Kidney epithelial cell (primary cell): ENCODE measurements around the gene PKP4. TPM values are rescaled to one million over a fixed set of nuclear protein-coding genes. Genes with fewer than 3 reads are reported as not detected.

Source experiments
- DNase-seq: peaks from one replicate; pipeline ENCODE4 v3.0.0-alpha.2; 2010; ENCODE audit warnings: low read depth
- H3K27me3 ChIP-seq: 2 replicates; pipeline ENCODE4 v1.6.0; 2011; ENCODE audit warnings: low read length; ENCODE audit not compliant: control insufficient read depth, insufficient read depth
- H3K36me3 ChIP-seq: 2 replicates; pipeline ENCODE4 v1.5.1; 2011; ENCODE audit warnings: low read length; ENCODE audit not compliant: control insufficient read depth, insufficient read depth
- H3K4me3 ChIP-seq: 2 replicates; pipeline ENCODE4 v1.5.1; 2011; ENCODE audit warnings: low read depth, mild to moderate bottlenecking, control low read depth, low read length
- CTCF ChIP-seq: IDR thresholded peaks from 2 replicates; pipeline ENCODE4 v1.5.1; 2011; ENCODE audit warnings: mild to moderate bottlenecking, moderate library complexity, low read length, control low read depth, inconsistent platforms; ENCODE audit not compliant: insufficient read depth, poor library complexity, severe bottlenecking
- total RNA-seq: library from RNA; depleted of rRNA; stranded (reverse); fragments of >200 nt; gene quantifications from 2 replicates; pipeline ENCODE4 v1.2.3, GENCODE V29; 2015

PKP4 gene
- total RNA-seq, 1 donor from 2014 or later, result 29.4 TPM

- H3K27me3 ChIP-seq, result no peaks in the 10 kb centered on the region
- TF ChIP-seq CTCF, result no peak
- no peak for DNase-seq
- H3K36me3 ChIP-seq, result no peaks in the 10 kb centered on the region
- H3K4me3 ChIP-seq, result no peak overlapping the region
Measured at GRCh38 chr2:158586491-158586890, 129.7 kb downstream of the PKP4 start.

- no peaks in the 10 kb centered on the region for H3K27me3 ChIP-seq
- no peak overlapping the region for H3K4me3 ChIP-seq
- H3K36me3 ChIP-seq, result no peaks in the 10 kb centered on the region
- no peak for DNase-seq
- TF ChIP-seq CTCF, result no peak
Measured at GRCh38 chr2:158589303-158589702, 132.6 kb downstream of the PKP4 start.

- TF ChIP-seq CTCF, result no peak
- no peak for DNase-seq
- H3K36me3 ChIP-seq, result no peaks in the 10 kb centered on the region
- H3K4me3 ChIP-seq, result no peak overlapping the region
- H3K27me3 ChIP-seq, result no peaks in the 10 kb centered on the region
Measured at GRCh38 chr2:158598862-158599517, 142.2 kb downstream of the PKP4 start.

- Histone ChIP-seq H3K36me3 (no peaks in the 10 kb centered on the region), H3K4me3 (no peak overlapping the region), H3K27me3 (no peaks in the 10 kb centered on the region)
- no peak for DNase-seq
- no peak for TF ChIP-seq CTCF
Measured at GRCh38 chr2:158599609-158600008, 142.9 kb downstream of the PKP4 start.

- TF ChIP-seq CTCF, result no peak
- DNase-seq, result peak; percentile 60
- H3K4me3 ChIP-seq, result no peak overlapping the region
- H3K27me3 ChIP-seq, result no peaks in the 10 kb centered on the region
- H3K36me3 ChIP-seq, result no peaks in the 10 kb centered on the region
Measured at GRCh38 chr2:158600155-158600802, 143.5 kb downstream of the PKP4 start.

- TF ChIP-seq CTCF, result no peak
- Histone ChIP-seq H3K27me3 (no peaks in the 10 kb centered on the region), H3K4me3 (no peak overlapping the region), H3K36me3 (no peaks in the 10 kb centered on the region)
- DNase-seq, result no peak
Measured at GRCh38 chr2:158602027-158602426, 145.3 kb downstream of the PKP4 start.
